A673 (cell line): ENCODE results near the gene FIBCD1. TPM values are rescaled to one million over a fixed set of nuclear protein-coding genes. Genes with fewer than 3 reads are reported as not detected.

Experiments used
- BruUV-seq: library from RNA; stranded (reverse); fragments of 400-500 nt; replicated peaks from 2 replicates; lab custom pipeline; 2021; lab: Mats Ljungman, UMichigan
- CTCF ChIA-PET: fragments of 300-600 bp; sonication (Branson Sonifier 250); formaldehyde crosslinking; loops from one replicate; lab custom pipeline; 2022; ENCODE audit warnings: antibody characterized with exemption; lab: Charles Lee
- POLR2A ChIA-PET: fragments of 300-600 bp; sonication (Branson Sonifier 250); formaldehyde crosslinking; loops from one replicate; lab custom pipeline; 2022; ENCODE audit warnings: antibody characterized with exemption; ENCODE audit not compliant: low non-redundant PET; lab: Charles Lee
- DNase-seq: peaks from one replicate; pipeline ENCODE4 v3.0.0-alpha.2; 2015; ENCODE audit warnings: low spot score
- H3K27ac ChIP-seq: fragments of 200-600 bp; sonication (generic); 2 replicates; pipeline ENCODE4 v1.5.1; 2016; ENCODE audit warnings: mixed run types, low read depth, mild to moderate bottlenecking, mixed read lengths, antibody characterized with exemption, low read length; ENCODE audit not compliant: poor library complexity, severe bottlenecking
- H3K27me3 ChIP-seq: fragments of 200-600 bp; sonication (generic); replicated peaks from 2 replicates; pipeline ENCODE4 v1.6.1; 2017; ENCODE audit warnings: mixed run types, low read depth, mild to moderate bottlenecking, mixed read lengths, antibody characterized with exemption, low read length; ENCODE audit not compliant: insufficient read depth, poor library complexity
- H3K36me3 ChIP-seq: fragments of 200-600 bp; sonication (generic); 2 replicates; pipeline ENCODE4 v1.6.1; 2016; ENCODE audit warnings: mixed run types, mild to moderate bottlenecking, mixed read lengths, antibody characterized with exemption, low read length; ENCODE audit not compliant: insufficient read depth, poor library complexity, severe bottlenecking
- H3K4me1 ChIP-seq: fragments of 200-600 bp; sonication (generic); 2 replicates; pipeline ENCODE4 v1.6.1; 2017; ENCODE audit warnings: mixed run types, mild to moderate bottlenecking, mixed read lengths, antibody characterized with exemption, low read length; ENCODE audit not compliant: insufficient read depth, poor library complexity, severe bottlenecking
- H3K4me3 ChIP-seq: fragments of 200-600 bp; sonication (generic); 2 replicates; pipeline ENCODE4 v1.5.1; 2016; ENCODE audit warnings: low read depth, mixed run types, mild to moderate bottlenecking, mixed read lengths, low read length; ENCODE audit not compliant: poor library complexity, severe bottlenecking
- H3K9me3 ChIP-seq: fragments of 200-600 bp; sonication (generic); 2 replicates; pipeline ENCODE4 v1.6.1; 2016; ENCODE audit warnings: mixed run types, low read depth, mild to moderate bottlenecking, mixed read lengths, antibody characterized with exemption, low read length; ENCODE audit not compliant: poor library complexity, severe bottlenecking
- CTCF ChIP-seq: fragments of 300-800, 200-600 bp; sonication (generic); conservative IDR thresholded peaks from 2 replicates; pipeline ENCODE4 v1.5.1; 2017; ENCODE audit warnings: low read depth, mild to moderate bottlenecking, antibody characterized with exemption, low read length, moderate library complexity, mixed read lengths
- EZH2 ChIP-seq: fragments of 200-600 bp; sonication (generic); IDR thresholded peaks from 2 replicates; pipeline ENCODE4 v1.6.1; 2017; ENCODE audit warnings: borderline replicate concordance, low read depth, mild to moderate bottlenecking, mixed read lengths, antibody characterized with exemption, low read length; ENCODE audit not compliant: poor library complexity, severe bottlenecking
- intact Hi-C: fragments of 100-400 bp; cut with micrococcal nuclease; formaldehyde crosslinking; loops from one replicate; pipeline ENCODE4 v1.10.0; 2022; ENCODE audit not compliant: unreplicated experiment
- total RNA-seq: library from RNA; stranded (reverse); gene quantifications from 2 replicates; pipeline ENCODE4 v1.2.3, GENCODE V29; 2021

Gene FIBCD1
- total RNA-seq, 1 experiment from 2014 or later: 0.19 TPM

- no peak overlapping the region for H3K27ac ChIP-seq
- CTCF ChIA-PET: no interaction called here
These were observed 9.4 kb downstream of the FIBCD1 start for GRCh38 chr9:130929571-130930038.

GRCh38 chr9:130927995-130928900 is 10.8 kb downstream of the FIBCD1 start:
- no peaks in the 10 kb centered on the region for H3K9me3 ChIP-seq
- H3K27ac ChIP-seq: no peak overlapping the region
- ChIA-PET POLR2A (interaction anchor here (0.6 kb wide), 1 partner anchor 118 kb away, joined by 7 read pairs; no protein-coding TSS in a partner anchor), CTCF (no interaction called here)
- H3K4me1 ChIP-seq: no peaks in the 10 kb centered on the region
- no peaks in the 10 kb centered on the region for H3K36me3 ChIP-seq
- no peak for DNase-seq
- BruUV-seq: no TSS peak
- intact Hi-C loops: no loop called here
- no peak overlapping the region for H3K4me3 ChIP-seq
- TF ChIP-seq CTCF: no peak
- no peak for TF ChIP-seq EZH2
- no peaks in the 10 kb centered on the region for H3K27me3 ChIP-seq

More at GRCh38 chr9:130929571-130930038, 9.4 kb downstream of the FIBCD1 start:
- Histone ChIP-seq H3K4me1 (no peaks in the 10 kb centered on the region), H3K27me3 (no peaks in the 10 kb centered on the region), H3K36me3 (no peaks in the 10 kb centered on the region), H3K4me3 (no peak overlapping the region), H3K9me3 (no peaks in the 10 kb centered on the region)
- DNase-seq: no peak
- BruUV-seq: no TSS peak
- intact Hi-C loops: no loop called here
- TF ChIP-seq CTCF (no peak), EZH2 (no peak)
- POLR2A ChIA-PET: no interaction called here

GRCh38 chr9:130927338-130927737 is 11.7 kb downstream of the FIBCD1 start:
- no peak overlapping the region for H3K27ac ChIP-seq
- BruUV-seq: no TSS peak
- H3K27me3 ChIP-seq: no peaks in the 10 kb centered on the region
- H3K9me3 ChIP-seq: no peaks in the 10 kb centered on the region
- no peaks in the 10 kb centered on the region for H3K36me3 ChIP-seq
- H3K4me1 ChIP-seq: no peaks in the 10 kb centered on the region
- intact Hi-C loops: no loop called here
- POLR2A ChIA-PET: interaction anchor here (0.6 kb wide), 1 partner anchor 119 kb away, joined by 7 read pairs; no protein-coding TSS in a partner anchor
- H3K4me3 ChIP-seq: no peak overlapping the region
- CTCF ChIA-PET: no interaction called here
- no peak for TF ChIP-seq CTCF
- TF ChIP-seq EZH2: no peak
- DNase-seq: no peak
